H1 (cell line): ENCODE measurements around the gene IL5RA. TPM values are rescaled to one million over a fixed set of nuclear protein-coding genes. Genes with fewer than 3 reads are reported as not detected.
A peak's percentile ranks its signal among the peaks of the same experiment; 100 is the strongest.

ENCODE experiments used
- CTCF ChIA-PET: fragments of 300-600 bp; sonication (Branson Sonifier 250); formaldehyde crosslinking; loops from one replicate; lab custom pipeline; 2021; ENCODE audit not compliant: partially characterized antibody; lab: Charles Lee
- POLR2A ChIA-PET: fragments of 300-600 bp; sonication (Branson Sonifier 250); formaldehyde crosslinking; loops from one replicate; lab custom pipeline; 2021; ENCODE audit warnings: inconsistent platforms; ENCODE audit not compliant: partially characterized antibody; lab: Charles Lee
- DNase-seq, 2 experiments: peaks; one replicate each; pipeline versions ENCODE4 v3.0.0 to v3.0.0-alpha.2; 2010 to 2022; ENCODE audit warnings: low spot score in 2 of 2, low read depth in 1 of 2, mixed read lengths in 1 of 2
- FAIRE-seq: peaks from 2 replicates; lab custom pipeline; 2011; peaks lifted over from hg19 to GRCh38; lab: Jason Lieb, UNC
- H2AFZ ChIP-seq: 2 replicates; pipeline ENCODE4 v1.8.1; 2012; ENCODE audit warnings: low read length, inconsistent platforms
- H2AK5ac ChIP-seq: 2 replicates; pipeline ENCODE4 v1.6.1; 2013; ENCODE audit warnings: low read depth, low read length
- H2BK120ac ChIP-seq: replicated peaks from 2 replicates; pipeline ENCODE3; 2013; ENCODE audit warnings: low read depth, low read length, inconsistent platforms
- H2BK12ac ChIP-seq: 2 replicates; pipeline ENCODE4 v1.6.1; 2013; ENCODE audit warnings: low read depth, low read length
- H2BK15ac ChIP-seq: 2 replicates; pipeline ENCODE4 v1.6.1; 2013; ENCODE audit warnings: low read length
- H2BK20ac ChIP-seq: 2 replicates; pipeline ENCODE4 v1.6.1; 2013; ENCODE audit warnings: low read length
- H2BK5ac ChIP-seq: 2 replicates; pipeline ENCODE4 v1.6.1; 2013; ENCODE audit warnings: low read depth, low read length
- H3K14ac ChIP-seq: 2 replicates; pipeline ENCODE4 v1.6.1; 2013; ENCODE audit warnings: inconsistent platforms; ENCODE audit not compliant: insufficient read length
- H3K18ac ChIP-seq: 2 replicates; pipeline ENCODE4 v1.6.1; 2013; ENCODE audit warnings: low read length; ENCODE audit errors: extremely low read depth
- H3K23ac ChIP-seq: 2 replicates; pipeline ENCODE4 v1.6.1; 2013; ENCODE audit warnings: inconsistent platforms; ENCODE audit not compliant: insufficient read length
- H3K23me2 ChIP-seq: 2 replicates; pipeline ENCODE4 v1.6.1; 2013; ENCODE audit warnings: low read depth, low read length
- H3K27ac ChIP-seq: 2 replicates; pipeline ENCODE4 v1.6.1; 2011; ENCODE audit warnings: low read depth, low read length, inconsistent platforms
- H3K27me3 ChIP-seq, 4 experiments: replicated peaks in 1 of 4; 1 replicate in 1 of 4; 2 replicates in 3 of 4; pipeline versions ENCODE4 v1.6.1 to v1.8.1; 2011 to 2013; ENCODE audit warnings: low read length in 3 of 4, mild to moderate bottlenecking in 3 of 4, inconsistent platforms in 2 of 4, mixed read lengths in 2 of 4, moderate library complexity in 1 of 4; ENCODE audit not compliant: control insufficient read depth in 3 of 4, insufficient read depth in 3 of 4; ENCODE audit errors: extremely low read depth in 1 of 4
- H3K36me3 ChIP-seq, 4 experiments: 2 replicates each; pipeline versions ENCODE4 v1.6.1 to v1.8.1; 2011 to 2013; ENCODE audit warnings: mild to moderate bottlenecking in 4 of 4, low read length in 3 of 4, moderate library complexity in 2 of 4, control low read depth in 1 of 4, inconsistent platforms in 1 of 4; ENCODE audit not compliant: insufficient read depth in 4 of 4, control insufficient read depth in 2 of 4
- H3K4ac ChIP-seq: replicated peaks from 2 replicates; pipeline ENCODE3; 2013; ENCODE audit warnings: low read length, low read depth, mixed read lengths, inconsistent platforms; ENCODE audit not compliant: insufficient read length
- H3K4me1 ChIP-seq, 4 experiments: replicated peaks in 1 of 4; 1 replicate in 1 of 4; 2 replicates in 3 of 4; pipeline versions ENCODE4 v1.6.1 to v1.8.1; 2011 to 2013; ENCODE audit warnings: low read length in 3 of 4, inconsistent platforms in 2 of 4, mixed read lengths in 1 of 4; ENCODE audit not compliant: insufficient read depth in 4 of 4, control insufficient read depth in 3 of 4
- H3K4me2 ChIP-seq, 2 experiments: 2 replicates each; pipeline versions ENCODE4 v1.6.1 to v1.8.1; 2011 to 2013; ENCODE audit warnings: low read depth in 2 of 2, low read length in 2 of 2, control low read depth in 1 of 2, inconsistent platforms in 1 of 2, mild to moderate bottlenecking in 1 of 2; ENCODE audit not compliant: insufficient read depth in 1 of 2
- H3K4me3 ChIP-seq, 4 experiments: fragments of 200-600, 300-600 bp in 1 of 4; sonication (generic), shearing (Covaris generic), sonication (Bioruptor Twin) in 1 of 4; 2 replicates each; pipeline versions ENCODE4 v1.5.1 to v1.8.1; 2011 to 2016; ENCODE audit warnings: low read length in 4 of 4, low read depth in 3 of 4, control low read depth in 2 of 4, inconsistent platforms in 2 of 4, mild to moderate bottlenecking in 2 of 4, mixed read lengths in 1 of 4, moderate library complexity in 1 of 4; ENCODE audit not compliant: insufficient read depth in 2 of 4; ENCODE audit errors: extremely low read depth in 1 of 4
- H3K56ac ChIP-seq: replicated peaks from 2 replicates; pipeline ENCODE3; 2013; ENCODE audit warnings: low read depth, mild to moderate bottlenecking, mixed read lengths, low read length, inconsistent platforms; ENCODE audit not compliant: insufficient read length
- H3K79me1 ChIP-seq: 2 replicates; pipeline ENCODE4 v1.6.1; 2013; ENCODE audit warnings: low read depth, low read length, control low read depth
- H3K79me2 ChIP-seq, 2 experiments: 2 replicates each; pipeline versions ENCODE4 v1.6.1 to v1.8.1; 2012 to 2013; ENCODE audit warnings: low read length in 2 of 2, mild to moderate bottlenecking in 2 of 2, inconsistent platforms in 1 of 2; ENCODE audit not compliant: insufficient read depth in 2 of 2, control insufficient read depth in 1 of 2
- H3K9ac ChIP-seq, 4 experiments: replicated peaks in 1 of 4; 1 replicate in 1 of 4; 2 replicates in 3 of 4; pipeline versions ENCODE4 v1.6.1 to v1.8.1; 2011 to 2013; ENCODE audit warnings: low read depth in 3 of 4, low read length in 3 of 4, control low read depth in 2 of 4, mild to moderate bottlenecking in 2 of 4, moderate library complexity in 2 of 4, inconsistent platforms in 1 of 4; ENCODE audit errors: extremely low read depth in 1 of 4
- H3K9me3 ChIP-seq, 2 experiments: 2 replicates each; pipeline versions ENCODE4 v1.6.1 to v1.8.1; 2012 to 2013; ENCODE audit warnings: mild to moderate bottlenecking in 2 of 2, moderate library complexity in 2 of 2, control low read depth in 1 of 2, inconsistent platforms in 1 of 2, low read depth in 1 of 2, low read length in 1 of 2, mixed read lengths in 1 of 2; ENCODE audit not compliant: insufficient read depth in 2 of 2
- H4K20me1 ChIP-seq, 2 experiments: replicated peaks in 1 of 2; 2 replicates each; pipeline versions ENCODE3 to v1.8.1; 2011 to 2013; ENCODE audit warnings: inconsistent platforms in 2 of 2, low read length in 2 of 2, mild to moderate bottlenecking in 1 of 2; ENCODE audit not compliant: insufficient read depth in 2 of 2, control insufficient read depth in 1 of 2
- H4K5ac ChIP-seq: 2 replicates; pipeline ENCODE4 v1.6.1; 2013; ENCODE audit warnings: low read length, low read depth, mixed read lengths, inconsistent platforms; ENCODE audit not compliant: insufficient read length
- H4K8ac ChIP-seq: 2 replicates; pipeline ENCODE4 v1.8.0; 2013; ENCODE audit warnings: mild to moderate bottlenecking, moderate library complexity, low read length, inconsistent platforms; ENCODE audit not compliant: insufficient read depth; ENCODE audit errors: extremely low read depth
- H4K91ac ChIP-seq: replicated peaks from 2 replicates; pipeline ENCODE3; 2013; ENCODE audit warnings: low read length, mixed read lengths, inconsistent platforms; ENCODE audit not compliant: insufficient read length
- WGBS, 2 experiments: shearing (Covaris generic) in 1 of 2; methylation state at CpG; one replicate each; pipeline versions ENCODE4 v1.1.6 to v1.1.7; 2013 to 2015; ENCODE audit warnings: low lambda C conversion rate in 2 of 2, mixed read lengths in 2 of 2, inconsistent platforms in 1 of 2, low coverage in 1 of 2, missing lambda C conversion rate in 1 of 2; ENCODE audit not compliant: insufficient replicate concordance in 2 of 2, insufficient coverage in 1 of 2, insufficient read length in 1 of 2; ENCODE audit errors: extremely low coverage in 1 of 2, missing lambda C conversion rate in 1 of 2; 5-methylcytosine and 5-hydroxymethylcytosine counted together
- polyA plus RNA-seq, 7 experiments: library from polyadenylated mRNA; depleted of rRNA in 3 of 7; stranded (reverse) in 5 of 7; unstranded in 2 of 7; fragments of >200 nt in 5 of 7; fragments of 200-250 nt in 2 of 7; gene quantifications; 1 replicate in 5 of 7; 2 replicates in 1 of 7; 4 replicates in 1 of 7; pipeline versions ENCODE4 v1.2.1 to v1.2.3, GENCODE V29; 2011 to 2013; ENCODE audit warnings: missing spikeins in 2 of 7, mixed read lengths in 2 of 7
- total RNA-seq: library from RNA; stranded (reverse); fragmentation: NEBNext Ultra II Directional; extraction: Animal tissue kit (Norgen Biotek cat#: 25700); gene quantifications from 2 replicates; pipeline ENCODE4 v1.2.1, GENCODE V29; 2021

Gene IL5RA
- total and polyA plus RNA-seq, 2 of the 8 experiments (the other 6 are each of a cell fraction or from before 2014, with no cell fraction given), result not detected

DNA sequence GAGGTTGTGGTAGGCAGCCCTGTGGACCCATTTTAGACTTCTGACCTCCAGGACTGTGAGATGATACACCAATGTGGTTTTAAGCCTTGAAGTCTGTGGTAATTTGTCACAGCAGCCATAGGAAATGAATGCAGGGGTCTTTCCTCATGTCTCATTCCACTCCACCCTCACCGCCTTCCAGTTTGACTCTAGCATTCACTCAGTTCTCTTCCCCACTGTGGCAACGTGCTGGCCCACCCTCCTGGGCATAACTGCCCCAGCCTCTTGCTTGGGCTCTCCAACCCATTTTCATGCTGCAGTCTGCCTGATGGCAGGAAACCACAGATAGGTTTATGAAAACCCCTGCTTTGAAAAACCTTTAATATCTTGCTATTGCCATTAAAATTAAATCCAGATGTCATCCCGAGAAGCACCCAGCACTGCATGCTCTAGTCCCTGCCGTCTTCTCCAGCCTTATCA is 9.2 kb upstream of the IL5RA start:
- Histone ChIP-seq H3K9me3 (no peaks in the 10 kb centered on the region), H3K4me2 (no peak overlapping the region), H2BK5ac (no peak overlapping the region), H3K79me2 (no peaks in the 10 kb centered on the region), H3K27me3 (no peaks in the 10 kb centered on the region), H4K8ac (no peak overlapping the region), H3K23me2 (no peaks in the 10 kb centered on the region), H3K79me1 (no peaks in the 10 kb centered on the region), H3K9ac (peak overlapping the region in 1 of 4 experiments; percentile 34; a peak in 1 of 7 replicates), H3K23ac (no peak overlapping the region), H2AK5ac (no peak overlapping the region), H2BK15ac (no peak overlapping the region), H3K18ac (no peak overlapping the region), H3K14ac (no peak overlapping the region), H2AFZ (0 out of 2 replicates have a peak overlapping the region, but pooled peaks have one; percentile 3), H2BK120ac (no peak overlapping the region), H3K36me3 (no peaks in the 10 kb centered on the region), H3K4ac (no peak overlapping the region), H3K4me3 (no peak overlapping the region), H3K56ac (no peak overlapping the region), H2BK12ac (no peak overlapping the region), H4K5ac (no peak overlapping the region), H2BK20ac (no peak overlapping the region), H4K91ac (no peak overlapping the region), H3K27ac (no peak overlapping the region), H4K20me1 (no peaks in the 10 kb centered on the region), H3K4me1 (no peaks in the 10 kb centered on the region)
- no peak for FAIRE-seq
- WGBS, 2 experiments, result 89% methylated on average over 4 of the region's 4 CpGs; no CpG with 5 or more reads in 1 of the 2 experiments
- ChIA-PET CTCF (no interaction called here), POLR2A (no interaction called here)
- DNase-seq, result no peak
